GM12892 (cell line): Measurements from ENCODE around the gene HYDIN.
"Not testable (repeated sequence)": the region's sequence is repeated elsewhere in the genome, so short reads cannot be mapped to it uniquely, and the experiment has no call there.

Source experiments
- POLR2A ChIP-seq: IDR thresholded peaks from 2 replicates; pipeline ENCODE4 v1.6.1; 2011; ENCODE audit warnings: low read depth, low read length, control low read depth
- POLR2AphosphoS5 ChIP-seq: IDR thresholded peaks from 2 replicates; pipeline ENCODE4 v1.6.1; 2011; ENCODE audit warnings: low read depth, low read length, control low read depth
- TAF1 ChIP-seq: IDR thresholded peaks from 2 replicates; pipeline ENCODE4 v1.6.1; 2011; ENCODE audit warnings: low read depth, mild to moderate bottlenecking, control low read depth, low read length, borderline replicate concordance

GRCh38 chr16:70823498-70824118 is 406.9 kb downstream of the HYDIN start:
- not testable (repeated sequence) for TF ChIP-seq POLR2AphosphoS5, TAF1, POLR2A
